AG10803 (cell line): ENCODE results near the gene ASIC3.

Source experiments
- DNase-seq: peaks from one replicate; pipeline ENCODE4 v3.0.0; 2010; ENCODE audit warnings: low read depth
- H3K4me3 ChIP-seq: 2 replicates; pipeline ENCODE4 v1.5.1; 2011; ENCODE audit warnings: mild to moderate bottlenecking, low read length, control low read depth
- CTCF ChIP-seq: conservative IDR thresholded peaks from 2 replicates; pipeline ENCODE4 v1.5.1; 2011; ENCODE audit warnings: mild to moderate bottlenecking, low read length, control low read depth, inconsistent platforms

Gene ASIC3

GRCh38 chr7:151056283-151056665 is 7.9 kb downstream of the ASIC3 start:
- DNase-seq, result no peak
- TF ChIP-seq CTCF, result no peak
- no peak overlapping the region for H3K4me3 ChIP-seq

DNA sequence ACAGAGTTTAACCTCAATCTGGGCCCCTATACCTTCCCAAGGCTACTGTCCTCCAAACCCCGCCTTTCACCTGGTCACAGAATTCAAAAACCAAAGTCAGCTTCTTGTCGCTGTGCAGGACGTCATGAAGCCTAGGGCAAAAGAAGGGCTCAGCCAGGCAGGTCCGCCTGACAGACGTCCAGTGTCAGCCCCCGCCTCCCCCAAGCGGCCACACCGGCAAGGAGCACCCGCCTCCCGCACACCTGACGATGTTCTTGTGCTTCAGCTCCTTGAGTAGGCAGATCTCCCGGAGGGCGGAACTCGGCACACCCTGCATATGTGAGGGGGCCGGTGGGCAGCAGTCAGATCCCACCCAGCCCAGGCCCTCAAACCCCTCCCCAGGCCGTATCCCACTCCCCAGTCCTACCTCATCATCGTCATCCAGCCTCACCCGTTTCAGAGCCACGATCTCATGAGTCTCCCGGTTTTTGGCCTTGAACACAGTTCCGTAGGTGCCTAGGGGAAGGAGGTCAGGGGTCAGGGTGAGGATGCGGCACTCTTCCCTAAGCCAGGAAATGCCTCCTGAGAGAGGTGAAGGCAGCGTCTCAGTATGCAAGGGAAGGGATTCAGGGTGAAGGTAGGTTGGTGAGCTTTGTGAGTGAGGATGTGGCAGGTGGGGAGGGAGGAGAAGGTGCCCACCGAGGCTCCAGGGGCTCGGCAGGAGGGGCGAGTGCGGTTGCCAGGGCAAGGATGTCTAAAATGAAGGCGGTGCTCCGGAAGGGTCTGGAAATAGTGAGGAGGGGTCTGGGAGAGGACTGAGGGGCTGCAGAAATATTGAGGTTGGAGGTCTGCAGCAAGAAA is 8.6 kb downstream of the ASIC3 start:
- peak overlapping the region; percentile 88 for H3K4me3 ChIP-seq
- DNase-seq, result no peak
- TF ChIP-seq CTCF, result no peak

- H3K4me3 ChIP-seq, result peak within 1 kb of the TSS; percentile 88
- no peak for DNase-seq
- no peak for TF ChIP-seq CTCF
Measured at GRCh38 chr7:151057506-151057988, 9.2 kb downstream of the ASIC3 start, which contains the start of gene CDK5. Gene CDK5 (minus strand): TSS chr7:151057897. CDS start chr7:151057848, 49 bp downstream.

GRCh38 chr7:151057989-151058780 is 9.9 kb downstream of the ASIC3 start:
- H3K4me3 ChIP-seq, result peak overlapping the region; percentile 88
- TF ChIP-seq CTCF, result no peak
- peak; percentile 100 for DNase-seq

GRCh38 chr7:151058781-151059366 is 10.5 kb downstream of the ASIC3 start:
- TF ChIP-seq CTCF, result no peak
- peak; percentile 45 for DNase-seq
- H3K4me3 ChIP-seq, result peak overlapping the region; percentile 88

DNA sequence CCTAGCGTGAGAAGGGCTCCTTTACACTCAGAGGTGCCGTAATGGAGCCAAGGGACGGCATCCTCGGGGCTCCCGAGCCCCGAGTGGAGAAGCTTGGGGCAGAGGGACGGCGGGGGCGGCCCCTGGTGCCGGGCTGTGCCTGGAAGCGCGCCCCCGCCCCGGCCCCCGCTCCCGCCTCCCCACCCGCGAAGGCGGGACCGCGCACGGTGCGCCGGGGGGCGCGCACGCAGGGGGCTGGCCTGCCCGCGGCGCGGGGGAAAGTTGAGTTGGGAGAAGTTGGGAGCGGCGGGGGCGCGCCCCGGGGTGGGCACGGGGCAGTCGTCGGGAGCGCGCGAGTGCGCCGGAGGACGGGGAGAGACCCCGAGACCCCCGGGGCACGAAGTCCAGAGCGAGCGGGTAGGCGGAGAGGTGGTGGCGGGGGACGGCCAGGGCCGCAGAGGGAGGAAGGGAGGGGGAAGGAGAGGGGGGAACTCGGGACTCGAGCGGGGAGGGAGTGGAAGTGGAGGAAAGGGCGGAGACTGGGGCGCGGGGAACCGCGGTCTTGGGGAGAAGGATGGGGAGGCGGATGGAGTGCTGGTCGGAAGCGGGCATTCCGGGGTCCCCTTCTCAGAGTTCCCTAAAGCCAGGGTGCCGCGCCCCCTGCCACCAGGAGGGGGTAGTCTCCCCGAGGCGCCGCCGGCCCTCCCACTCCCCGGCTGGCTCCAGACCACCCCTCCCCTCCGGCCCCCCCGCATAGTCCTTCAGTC is 11.2 kb downstream of the ASIC3 start, which contains the start of gene SLC4A2:
Gene SLC4A2, plus strand, starts transcription at position 223 of the 746 bp plus-strand sequence. CDS start 2,399 bp downstream, outside the sequence.
- TF ChIP-seq CTCF, result peak; percentile 38
- DNase-seq, result peak; percentile 63
- H3K4me3 ChIP-seq, result peak within 1 kb of the TSS; percentile 88
